LNCaP clone FGC (cell line): ENCODE results near the gene DEDD2.

Experiments used
- DNase-seq: peaks from one replicate; pipeline ENCODE4 v3.0.0-alpha.2; 2011; ENCODE audit warnings: low read depth
- H3K4me3 ChIP-seq: 2 replicates; pipeline ENCODE4 v1.5.1; 2011; ENCODE audit warnings: mild to moderate bottlenecking, low read depth, low read length, control low read depth
- TF ChIP-seq, protein P1 (sequence below): IDR thresholded peaks from 2 replicates; pipeline ENCODE4 v1.5.1; 2012; ENCODE audit warnings: mild to moderate bottlenecking; ENCODE audit not compliant: control insufficient read depth, insufficient read depth; ENCODE audit errors: extremely low read depth

Gene DEDD2

DNA sequence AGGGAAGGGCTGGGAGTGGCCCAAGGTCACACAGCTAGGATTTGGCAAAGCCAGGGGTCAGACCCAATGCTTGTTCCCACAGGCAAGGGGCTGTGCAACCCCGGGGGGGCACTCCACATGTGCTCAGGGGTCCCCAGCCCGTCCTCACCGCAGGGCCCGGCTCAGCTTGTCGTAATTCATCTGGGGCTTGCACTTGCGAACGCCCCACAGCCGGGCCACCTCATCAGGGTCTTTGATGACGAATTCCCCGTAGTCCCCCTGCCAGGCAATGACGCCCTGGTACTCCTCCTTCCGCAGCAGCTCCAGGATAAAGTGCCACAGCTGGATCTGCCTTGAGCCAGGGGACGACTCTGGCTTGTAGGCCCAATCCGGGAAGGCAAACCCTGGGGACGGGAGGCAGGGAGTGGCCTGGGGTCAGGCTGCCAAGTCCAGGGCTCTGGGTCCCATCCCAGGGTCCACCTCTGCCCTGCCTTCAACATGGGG lies 32.7 kb upstream of the DEDD2 start:
- H3K4me3 ChIP-seq = no peak overlapping the region
- no peak for DNase-seq
- TF ChIP-seq, protein P1, sequence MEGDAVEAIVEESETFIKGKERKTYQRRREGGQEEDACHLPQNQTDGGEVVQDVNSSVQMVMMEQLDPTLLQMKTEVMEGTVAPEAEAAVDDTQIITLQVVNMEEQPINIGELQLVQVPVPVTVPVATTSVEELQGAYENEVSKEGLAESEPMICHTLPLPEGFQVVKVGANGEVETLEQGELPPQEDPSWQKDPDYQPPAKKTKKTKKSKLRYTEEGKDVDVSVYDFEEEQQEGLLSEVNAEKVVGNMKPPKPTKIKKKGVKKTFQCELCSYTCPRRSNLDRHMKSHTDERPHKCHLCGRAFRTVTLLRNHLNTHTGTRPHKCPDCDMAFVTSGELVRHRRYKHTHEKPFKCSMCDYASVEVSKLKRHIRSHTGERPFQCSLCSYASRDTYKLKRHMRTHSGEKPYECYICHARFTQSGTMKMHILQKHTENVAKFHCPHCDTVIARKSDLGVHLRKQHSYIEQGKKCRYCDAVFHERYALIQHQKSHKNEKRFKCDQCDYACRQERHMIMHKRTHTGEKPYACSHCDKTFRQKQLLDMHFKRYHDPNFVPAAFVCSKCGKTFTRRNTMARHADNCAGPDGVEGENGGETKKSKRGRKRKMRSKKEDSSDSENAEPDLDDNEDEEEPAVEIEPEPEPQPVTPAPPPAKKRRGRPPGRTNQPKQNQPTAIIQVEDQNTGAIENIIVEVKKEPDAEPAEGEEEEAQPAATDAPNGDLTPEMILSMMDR = no peak

DNA sequence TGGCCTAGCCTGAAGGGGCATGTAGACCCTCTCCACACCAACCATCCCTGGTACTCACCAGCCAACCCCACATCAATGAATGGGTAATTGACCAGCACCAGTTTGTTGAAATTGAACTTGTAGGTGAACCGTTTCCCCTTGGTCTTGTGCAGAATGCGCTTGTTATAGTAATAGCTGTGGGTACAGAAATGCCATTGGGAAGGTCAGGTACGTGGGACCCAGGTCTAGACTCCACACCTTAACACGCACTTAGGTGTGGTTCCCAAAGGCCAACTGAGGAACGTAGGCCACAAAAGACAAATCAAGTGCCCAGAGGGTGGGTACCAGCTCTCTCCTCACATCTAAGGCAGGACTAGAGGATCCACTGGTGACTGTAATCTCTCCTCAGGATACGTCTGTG lies 32.3 kb upstream of the DEDD2 start:
- H3K4me3 ChIP-seq = no peak overlapping the region
- no peak for DNase-seq
- TF ChIP-seq, protein P1 = no peak

DNA sequence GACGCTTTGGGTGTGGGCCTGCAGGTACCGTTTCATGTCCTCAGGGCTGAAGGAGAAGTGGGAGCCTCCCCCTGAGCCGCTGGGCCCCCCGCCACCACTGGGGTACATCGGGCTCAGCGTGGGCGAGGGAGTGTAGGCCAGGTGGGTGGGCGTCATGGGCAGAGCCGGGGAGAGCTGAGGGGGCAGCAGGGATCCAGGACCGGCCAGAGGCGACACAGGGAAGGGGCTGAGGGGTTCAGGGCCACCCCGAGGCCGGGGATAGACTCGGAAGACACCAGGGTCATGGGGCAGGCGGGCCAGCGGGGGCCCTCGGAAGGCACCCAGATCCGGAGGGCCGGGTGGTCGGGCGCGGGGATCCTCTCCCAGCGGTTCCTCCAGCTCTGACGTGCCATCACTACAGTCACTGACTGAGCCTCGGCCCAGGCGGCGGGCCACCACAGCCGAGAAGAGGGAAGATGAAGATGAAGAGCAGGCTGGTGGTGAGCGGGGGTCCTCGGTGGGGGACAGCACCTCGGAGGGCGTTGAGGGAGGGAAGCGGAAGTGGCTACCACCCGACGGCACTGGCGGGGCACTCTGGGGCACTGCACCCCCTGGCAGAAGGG lies 31.8 kb upstream of the DEDD2 start:
- TF ChIP-seq, protein P1 = no peak
- H3K4me3 ChIP-seq = no peak overlapping the region
- DNase-seq = no peak

DNA sequence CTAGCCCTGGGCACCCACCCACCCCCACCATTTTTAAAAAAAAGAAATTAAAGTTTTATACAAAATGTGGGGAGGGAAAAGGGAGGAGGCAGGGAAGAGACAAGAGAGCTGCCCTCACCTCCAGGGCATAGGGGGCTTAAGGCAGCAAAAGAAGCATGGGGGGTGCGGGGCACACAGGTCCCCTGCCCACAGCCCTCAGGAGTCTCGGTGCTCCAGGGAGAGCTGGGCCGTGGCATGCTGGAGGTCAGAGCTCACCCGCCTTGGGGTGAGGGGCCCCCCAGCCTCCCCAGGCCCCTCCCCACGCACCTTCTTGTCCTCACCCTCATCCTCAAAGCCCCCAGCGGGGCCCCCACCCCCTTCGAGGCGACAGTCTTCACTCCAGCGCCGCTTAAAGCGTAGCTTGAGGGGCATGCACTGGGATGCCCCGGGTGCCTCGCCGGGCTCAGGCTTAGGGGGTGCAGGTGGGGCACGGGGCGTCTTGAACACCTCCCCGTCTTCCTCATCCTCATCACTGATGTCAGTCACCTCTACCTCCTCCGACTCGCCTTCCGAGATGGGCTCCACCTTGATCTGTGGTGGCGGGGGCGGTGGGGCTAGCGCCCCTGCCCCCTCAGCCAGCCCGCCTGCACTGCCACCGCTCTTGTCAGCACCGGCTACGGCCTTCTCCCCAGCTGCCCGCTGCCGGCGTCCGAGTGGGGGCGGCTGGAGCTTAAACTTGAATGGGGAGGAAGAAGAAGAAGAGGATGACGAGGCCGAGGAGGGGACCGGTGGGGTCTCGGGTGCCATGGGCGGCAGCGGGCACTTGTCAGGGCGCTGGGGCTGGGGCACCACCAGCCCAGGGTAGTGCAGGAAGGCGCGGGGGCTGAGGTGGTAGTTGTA lies 31.0 kb upstream of the DEDD2 start:
- H3K4me3 ChIP-seq = no peak overlapping the region
- no peak for DNase-seq
- TF ChIP-seq, protein P1 = no peak

DNA sequence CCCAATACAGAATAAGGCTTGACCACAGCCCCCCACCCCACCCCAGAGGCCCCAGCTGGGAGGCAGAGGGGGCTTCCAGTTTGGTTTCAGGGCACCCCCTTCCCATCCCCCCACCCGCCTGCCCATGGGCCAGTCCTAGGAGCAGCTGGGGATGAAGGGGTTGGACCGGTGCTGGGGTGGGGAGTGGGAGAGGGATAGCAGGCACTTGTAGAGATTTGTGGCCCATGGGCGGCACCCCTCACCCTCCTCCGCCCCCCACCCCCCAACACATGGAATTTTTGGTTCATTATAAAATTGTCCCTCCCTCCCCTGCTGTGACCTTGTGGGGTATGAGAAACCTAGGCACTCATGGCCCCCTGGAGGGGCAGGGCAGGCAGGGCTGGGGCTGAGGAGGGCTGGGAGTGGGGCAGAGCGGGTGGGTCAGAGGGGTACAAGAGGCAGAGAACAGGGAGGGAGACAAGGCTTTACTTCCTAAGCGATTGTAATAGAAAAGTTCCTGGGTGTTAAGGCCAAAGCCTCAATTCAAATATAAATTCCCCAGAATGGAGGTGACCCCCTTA lies 30.2 kb upstream of the DEDD2 start:
- TF ChIP-seq, protein P1 = no peak
- no peak for DNase-seq

DNA sequence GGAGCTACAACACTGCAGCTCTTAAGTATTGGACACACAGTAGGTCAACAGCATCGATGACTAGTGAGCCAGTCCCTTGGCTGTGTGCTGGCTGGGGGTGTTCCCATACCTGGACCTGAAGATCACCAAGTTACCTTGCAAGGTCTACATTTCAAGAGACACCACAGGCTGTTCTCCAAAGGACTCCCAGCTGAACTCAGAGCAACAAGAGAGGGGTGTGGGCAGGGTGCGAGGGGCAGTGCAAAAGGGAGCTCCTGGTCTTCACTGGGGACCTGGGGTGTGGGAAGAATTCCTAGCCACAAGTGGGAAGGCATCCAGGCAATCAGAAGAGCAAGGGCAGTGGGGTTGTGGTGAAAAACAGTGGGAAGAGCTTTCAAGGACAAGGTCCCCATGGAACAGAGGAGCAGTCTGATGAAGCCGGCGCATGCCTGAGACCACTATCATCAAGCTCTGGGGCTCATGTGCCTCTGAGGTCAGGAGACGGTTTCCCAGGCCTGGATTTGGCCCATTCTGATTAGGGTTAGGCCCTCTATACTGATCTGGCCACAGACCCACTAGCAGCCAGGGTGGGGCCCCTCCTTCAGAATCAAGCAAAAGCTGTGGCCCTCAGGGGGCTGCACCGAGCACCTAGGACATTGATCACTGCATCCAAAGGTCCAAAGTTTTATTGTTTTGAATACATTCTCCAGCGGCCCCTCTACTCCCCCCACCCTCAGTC lies 29.6 kb upstream of the DEDD2 start:
- DNase-seq = no peak
- TF ChIP-seq, protein P1 = no peak
- H3K4me3 ChIP-seq = no peak overlapping the region

More for the DNA sequence above, 30.2 kb upstream of the DEDD2 start:
- no peak overlapping the region for H3K4me3 ChIP-seq
